Astrocyte of the spinal cord (primary cell): ENCODE results near the gene AK3.
A peak's percentile ranks its signal among the peaks of the same experiment; 100 is the strongest.
"Not testable (repeated sequence)": the region's sequence is repeated elsewhere in the genome, so short reads cannot be mapped to it uniquely, and the experiment has no call there.

ENCODE experiments used
- DNase-seq: peaks from one replicate; pipeline ENCODE4 v3.0.0; 2011; ENCODE audit warnings: low read depth, low spot score
- H3K4me3 ChIP-seq: 2 replicates; pipeline ENCODE4 v1.5.1; 2011; ENCODE audit warnings: low read depth, mild to moderate bottlenecking, low read length, moderate library complexity
- CTCF ChIP-seq: IDR thresholded peaks from 2 replicates; pipeline ENCODE4 v1.5.1; 2012; ENCODE audit warnings: low read depth, mild to moderate bottlenecking, low read length, inconsistent platforms
- in situ Hi-C: cut with HindIII; loops from 2 replicates; pipeline ENCODE4 v1.10.0; 2017; ENCODE audit warnings: low sequenced_read_pairs

AK3 gene

GRCh38 chr9:4740638-4741364, at the start of gene AK3:
AK3 (minus strand) TSS chr9:4741202; CDS start chr9:4741087, 115 bp downstream.
- peak; percentile 26 for TF ChIP-seq CTCF
- in situ Hi-C loops = no loop called here
- peak; percentile 89 for DNase-seq
- H3K4me3 ChIP-seq = peak within 1 kb of the TSS; percentile 77

- no peak for TF ChIP-seq CTCF
- DNase-seq = no peak
- no peak overlapping the region for H3K4me3 ChIP-seq
- in situ Hi-C loops = no loop called here
These were observed 47.7 kb upstream of the AK3 start for GRCh38 chr9:4788703-4789102.

DNA sequence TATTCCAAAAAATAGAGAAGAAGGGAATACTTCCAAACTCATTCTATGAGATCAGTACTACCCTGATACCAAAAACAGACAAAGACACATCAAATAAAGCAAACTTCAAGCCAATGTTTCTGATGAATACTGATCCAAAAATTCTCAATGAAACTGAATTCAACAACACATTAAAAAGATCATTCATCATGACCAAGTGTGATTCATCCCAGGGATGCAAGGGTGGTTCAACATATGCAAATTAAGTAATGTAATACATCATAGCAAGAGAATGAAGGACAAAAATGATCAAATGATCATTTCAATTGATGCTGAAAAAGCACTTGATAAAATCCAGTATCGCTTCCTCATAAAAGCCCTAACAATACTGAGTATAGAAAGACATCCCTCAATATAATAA, 46.9 kb upstream of the AK3 start:
- no peak overlapping the region for H3K4me3 ChIP-seq
- TF ChIP-seq CTCF = no peak
- in situ Hi-C loops = no loop called here
- no peak for DNase-seq

GRCh38 chr9:4786599-4786998, 45.6 kb upstream of the AK3 start:
- no peak for DNase-seq
- TF ChIP-seq CTCF = no peak
- in situ Hi-C loops = no loop called here
- H3K4me3 ChIP-seq = no peak overlapping the region

DNA sequence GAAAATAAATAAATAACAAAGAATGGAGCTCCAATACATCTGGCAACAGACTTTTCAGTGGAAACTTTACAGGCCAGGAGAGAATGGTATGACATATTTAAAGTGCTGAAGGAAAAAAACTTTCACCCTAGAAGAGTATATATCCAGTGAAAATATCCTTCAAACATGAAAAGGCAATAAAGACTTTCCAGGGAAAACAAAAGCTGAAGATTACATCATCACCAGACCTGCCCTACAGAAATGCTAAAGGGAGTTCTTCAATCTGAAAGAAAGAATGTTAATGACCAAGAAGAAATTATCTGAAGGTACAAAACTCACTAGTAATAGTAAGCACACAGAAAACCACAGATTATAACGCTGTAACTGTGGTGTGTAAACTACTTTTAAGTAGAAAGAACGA, 43.4 kb upstream of the AK3 start:
- DNase-seq = no peak
- H3K4me3 ChIP-seq = no peak overlapping the region
- no peak for TF ChIP-seq CTCF
- in situ Hi-C loops = no loop called here

DNA sequence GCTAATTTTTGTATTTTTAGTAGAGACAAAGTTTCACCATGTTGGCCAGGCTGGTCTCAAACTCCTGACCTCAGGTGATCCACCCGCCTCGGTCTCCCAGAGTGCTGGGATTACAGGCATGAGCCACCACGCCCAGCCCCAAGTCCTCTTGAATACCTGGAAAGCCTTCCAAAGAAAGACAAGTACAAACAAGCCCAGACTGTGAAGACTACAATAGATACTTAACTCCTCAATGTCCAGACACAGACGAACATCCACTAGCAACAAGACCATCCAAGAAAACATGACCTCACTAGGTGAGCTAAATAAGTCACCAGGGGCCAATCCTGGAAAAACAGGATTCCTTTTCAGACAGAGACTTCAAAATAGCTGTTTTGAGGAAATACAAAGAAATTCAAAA, 42.2 kb upstream of the AK3 start:
- DNase-seq, H3K4me3 ChIP-seq, in situ Hi-C loops: not testable (repeated sequence)

GRCh38 chr9:4781408-4781807, 40.4 kb upstream of the AK3 start:
- in situ Hi-C loops = no loop called here
- H3K4me3 ChIP-seq = no peak overlapping the region
- TF ChIP-seq CTCF = no peak
- no peak for DNase-seq
